Measurements from ENCODE around the gene SLC44A3.
A peak's percentile ranks its signal among the peaks of the same experiment; 100 is the strongest.

Gene SLC44A3, protein sequence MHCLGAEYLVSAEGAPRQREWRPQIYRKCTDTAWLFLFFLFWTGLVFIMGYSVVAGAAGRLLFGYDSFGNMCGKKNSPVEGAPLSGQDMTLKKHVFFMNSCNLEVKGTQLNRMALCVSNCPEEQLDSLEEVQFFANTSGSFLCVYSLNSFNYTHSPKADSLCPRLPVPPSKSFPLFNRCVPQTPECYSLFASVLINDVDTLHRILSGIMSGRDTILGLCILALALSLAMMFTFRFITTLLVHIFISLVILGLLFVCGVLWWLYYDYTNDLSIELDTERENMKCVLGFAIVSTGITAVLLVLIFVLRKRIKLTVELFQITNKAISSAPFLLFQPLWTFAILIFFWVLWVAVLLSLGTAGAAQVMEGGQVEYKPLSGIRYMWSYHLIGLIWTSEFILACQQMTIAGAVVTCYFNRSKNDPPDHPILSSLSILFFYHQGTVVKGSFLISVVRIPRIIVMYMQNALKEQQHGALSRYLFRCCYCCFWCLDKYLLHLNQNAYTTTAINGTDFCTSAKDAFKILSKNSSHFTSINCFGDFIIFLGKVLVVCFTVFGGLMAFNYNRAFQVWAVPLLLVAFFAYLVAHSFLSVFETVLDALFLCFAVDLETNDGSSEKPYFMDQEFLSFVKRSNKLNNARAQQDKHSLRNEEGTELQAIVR

DNA sequence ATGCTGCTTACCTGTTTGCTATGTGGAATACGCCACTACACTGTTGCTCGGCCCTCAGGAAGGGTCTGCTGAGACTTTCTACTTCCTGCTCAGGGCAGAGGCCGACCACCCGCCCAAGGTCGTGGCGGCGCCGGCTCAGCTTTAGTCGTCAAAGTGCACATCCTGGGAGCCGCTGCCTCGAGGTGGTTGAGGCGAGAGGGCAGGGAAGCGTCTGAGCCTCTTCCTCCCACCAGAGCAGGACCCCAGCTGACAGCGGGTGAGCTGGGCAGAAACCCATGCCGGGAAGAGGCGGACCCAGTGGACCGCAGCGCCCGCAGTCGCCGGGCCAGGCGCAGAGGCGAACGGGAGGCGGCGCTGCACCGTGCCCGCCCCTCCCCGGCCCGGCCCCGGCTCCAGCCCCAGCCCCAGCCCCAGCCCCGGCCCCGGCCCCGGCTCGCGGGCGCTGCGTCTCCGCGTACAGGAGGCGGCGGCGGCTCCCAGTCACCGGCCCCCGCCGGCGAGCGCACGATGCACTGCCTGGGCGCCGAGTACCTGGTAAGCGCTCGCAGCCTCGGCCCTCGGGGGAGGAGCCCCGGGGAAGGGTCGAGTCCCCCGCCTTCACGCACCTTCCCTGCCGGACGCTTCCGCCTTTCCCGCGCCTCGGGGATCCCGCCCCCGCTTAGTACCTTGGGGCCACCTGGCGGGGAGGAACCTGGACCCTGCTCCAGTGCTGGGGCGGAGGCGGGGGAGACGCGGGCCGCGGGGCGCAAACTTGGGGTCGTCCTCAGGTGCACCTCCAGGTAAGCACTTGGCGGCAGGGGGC lies at the start of gene SLC44A3:
Gene SLC44A3 (plus strand): TSS at position 413 of the 802 bp plus-strand sequence. CDS start 95 bp downstream, at position 508.
- DNase-seq (ENCODE audit: low read depth, low spot score), result peak; percentile 87

DNA sequence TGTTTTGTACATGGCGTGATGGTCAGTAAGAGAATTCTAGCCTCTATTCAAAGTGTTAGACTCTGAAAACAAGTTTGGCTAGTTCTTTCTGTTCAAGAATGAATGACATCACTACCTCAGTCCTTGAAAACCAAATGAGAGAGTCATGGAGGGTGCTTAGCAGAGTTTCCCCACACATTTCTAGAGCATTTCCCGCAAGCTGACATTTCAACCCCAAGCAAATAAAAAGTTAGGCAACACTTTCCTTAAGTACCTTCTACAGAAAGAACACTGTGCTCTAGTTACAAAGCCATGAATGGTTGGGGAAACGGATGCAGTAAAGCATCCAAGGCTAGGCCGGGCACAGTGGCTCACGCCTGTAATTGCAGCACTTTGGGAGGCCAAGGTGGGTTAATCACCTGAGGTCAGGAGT lies 47.9 kb upstream of the SLC44A3 start:
- DNase-seq (ENCODE audit: low read depth, low spot score), result peak; percentile 54

DNA sequence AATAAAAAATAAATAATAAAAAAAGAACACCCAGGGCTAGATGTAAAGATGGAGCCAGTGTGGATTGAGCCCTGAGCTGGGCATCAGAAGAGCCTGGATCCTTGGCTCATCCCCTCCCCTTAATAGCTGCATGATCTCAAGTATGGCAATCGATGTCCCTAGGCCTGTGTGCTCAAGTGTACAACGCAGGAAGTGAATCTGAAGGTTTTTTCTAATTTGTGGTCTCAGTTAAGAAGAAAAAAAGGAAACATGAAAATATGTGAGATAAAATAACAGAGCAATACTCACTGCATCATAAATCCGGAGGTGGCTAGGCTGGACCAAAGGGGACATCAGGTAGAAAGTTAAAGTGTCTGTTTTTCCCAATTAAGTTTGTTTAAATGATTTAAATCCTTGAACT lies 47.3 kb upstream of the SLC44A3 start:
- no peak for DNase-seq (ENCODE audit: low read depth, low spot score)

DNA sequence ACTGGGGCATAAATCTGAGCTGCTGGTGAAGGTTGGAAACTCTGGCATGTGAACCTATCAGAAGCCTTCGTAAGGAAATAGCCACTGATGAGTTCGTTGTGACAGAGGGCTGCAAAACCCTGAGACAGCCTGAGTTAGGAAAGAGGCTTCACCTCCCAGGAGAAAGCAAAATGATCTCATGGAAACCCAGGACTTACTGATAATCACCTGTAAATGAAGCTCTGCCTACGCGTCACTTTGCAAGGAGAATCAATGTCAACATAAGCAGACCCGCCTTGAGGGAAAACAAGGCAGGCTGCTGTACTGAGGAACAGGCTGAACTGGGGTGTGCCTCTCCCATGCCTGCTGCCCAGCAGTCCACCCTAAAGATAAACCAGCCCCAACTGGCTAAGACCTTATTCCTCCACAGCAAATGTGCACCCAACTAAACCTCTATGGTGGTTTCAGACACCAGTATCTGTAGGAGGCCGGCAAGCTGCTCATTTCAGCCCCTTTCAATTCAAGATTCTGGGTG lies 46.8 kb upstream of the SLC44A3 start:
- DNase-seq (ENCODE audit: low read depth, low spot score), result no peak

DNA sequence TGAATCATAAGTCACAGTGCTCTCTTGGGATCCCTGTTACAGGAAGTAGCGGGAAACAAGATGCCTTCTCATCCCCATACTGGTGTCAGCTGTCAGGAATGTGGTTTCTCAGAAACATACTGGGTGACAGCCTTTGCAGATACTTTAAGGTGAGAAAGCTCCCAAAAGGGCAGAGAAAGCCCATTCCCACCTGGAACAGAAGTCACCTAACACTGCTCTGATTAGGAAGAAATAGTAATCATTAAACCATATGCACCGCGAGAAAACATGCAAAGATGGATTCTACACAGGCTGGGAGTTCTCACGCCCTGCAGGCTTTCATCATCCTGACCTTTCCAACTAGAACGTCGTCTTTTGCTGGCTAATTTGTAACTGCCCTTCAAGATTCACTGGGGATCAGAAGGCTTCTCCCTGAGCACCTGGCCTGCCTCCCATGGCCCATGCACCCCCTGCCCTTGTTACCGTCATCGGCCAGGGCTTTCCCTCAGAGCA lies 46.2 kb upstream of the SLC44A3 start:
- no peak for DNase-seq (ENCODE audit: low read depth, low spot score)

DNA sequence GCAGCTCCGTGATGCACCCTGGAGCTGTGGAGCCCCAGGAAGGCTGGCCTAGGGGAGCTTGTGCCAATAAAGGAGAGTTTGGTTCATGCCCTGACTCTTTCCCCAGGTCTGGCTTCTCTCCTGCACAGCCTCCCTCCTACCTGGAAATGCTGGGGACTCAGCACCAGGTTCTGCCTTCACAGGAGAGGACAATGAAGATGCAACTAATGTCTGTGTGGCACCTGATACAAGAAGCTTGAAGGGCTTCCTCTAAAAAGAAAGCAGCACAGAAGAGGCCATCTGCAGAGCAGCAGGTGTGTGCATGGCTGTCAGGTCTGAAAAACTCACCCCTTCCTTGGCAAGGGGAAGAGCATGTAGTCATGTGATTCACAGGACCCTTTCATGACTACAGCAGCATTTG lies 43.7 kb upstream of the SLC44A3 start:
- DNase-seq (ENCODE audit: low read depth, low spot score), result no peak

DNA sequence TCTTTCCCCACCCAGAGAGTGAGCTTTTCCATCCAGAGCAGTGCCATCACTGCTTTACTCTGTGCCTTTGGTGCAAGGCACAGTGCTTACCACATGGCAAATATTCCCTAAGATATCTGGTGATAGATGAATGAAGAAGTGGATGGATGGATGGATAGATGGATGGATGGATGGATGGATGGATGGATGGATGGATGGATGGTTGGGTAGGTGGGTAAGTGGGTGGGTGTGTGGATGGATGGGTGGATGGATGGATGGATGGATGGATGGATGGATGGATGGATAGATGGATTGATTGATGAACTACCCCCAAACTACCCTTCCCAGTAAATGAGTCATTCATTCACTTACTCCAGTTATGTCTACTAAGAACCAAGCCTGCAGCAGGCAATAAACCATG lies 42.9 kb upstream of the SLC44A3 start:
- no peak for DNase-seq (ENCODE audit: low read depth, low spot score)

DNA sequence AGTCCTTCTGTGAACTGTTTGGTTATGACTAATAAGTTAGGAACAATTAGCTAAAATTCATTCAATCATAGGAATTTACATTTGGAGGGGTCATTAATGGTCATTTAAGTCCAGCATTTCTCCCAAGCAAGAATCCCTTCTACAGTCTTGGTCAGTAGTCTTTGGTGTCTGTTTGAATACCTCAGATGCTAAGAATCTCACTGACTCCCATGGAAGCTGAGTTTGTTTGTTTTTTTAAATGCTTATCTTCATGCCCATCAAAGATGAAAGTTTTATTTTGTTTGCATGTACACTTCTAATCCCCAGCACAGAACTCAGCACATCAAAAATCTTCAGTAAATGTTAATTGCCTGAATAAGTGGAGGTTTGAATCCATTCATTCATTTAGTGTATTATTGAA lies 41.3 kb upstream of the SLC44A3 start:
- DNase-seq (ENCODE audit: low read depth, low spot score), result peak; percentile 19

DNA sequence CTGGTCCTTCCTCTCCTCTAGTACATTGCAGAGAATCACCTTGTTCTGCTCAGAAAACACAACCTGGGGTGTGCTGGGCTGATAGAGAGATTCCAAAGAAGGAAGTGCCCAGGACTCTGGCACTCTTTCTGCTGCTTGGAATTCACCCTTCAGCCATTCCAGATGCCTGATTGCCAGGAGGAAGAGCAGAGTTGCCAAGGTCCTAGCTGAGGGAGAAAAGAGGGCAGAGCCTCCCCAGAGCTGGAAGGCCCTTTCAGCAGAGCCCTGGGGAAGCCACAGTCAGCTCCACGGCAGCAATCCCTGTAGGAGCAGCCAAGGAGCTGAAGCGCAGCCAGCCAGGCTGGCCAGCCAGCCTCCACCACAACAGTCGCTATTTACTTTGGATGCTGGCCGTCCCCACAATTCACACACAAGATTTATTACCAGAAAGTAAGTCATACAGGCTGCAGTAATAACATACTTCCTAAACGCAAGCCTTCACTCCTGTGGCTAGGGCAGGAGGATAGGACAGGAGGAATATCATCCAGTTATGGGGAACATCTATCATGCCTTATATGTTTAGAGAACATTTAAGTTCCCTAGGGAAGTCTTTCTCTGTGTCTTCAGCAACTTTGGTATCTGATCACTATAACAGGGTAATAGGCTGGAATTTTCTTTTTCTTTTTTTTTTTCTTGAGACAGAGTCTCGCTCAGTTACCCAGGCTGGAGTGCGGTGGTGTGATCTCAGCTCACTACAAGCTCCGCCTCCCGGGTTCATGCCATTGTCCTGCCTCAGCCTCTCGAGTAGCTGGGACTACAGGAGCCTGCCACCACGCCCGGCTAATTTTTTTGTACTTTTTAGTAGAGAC lies 36.6 kb upstream of the SLC44A3 start:
- peak; percentile 98 for DNase-seq (ENCODE audit: low read depth, low spot score)

DNA sequence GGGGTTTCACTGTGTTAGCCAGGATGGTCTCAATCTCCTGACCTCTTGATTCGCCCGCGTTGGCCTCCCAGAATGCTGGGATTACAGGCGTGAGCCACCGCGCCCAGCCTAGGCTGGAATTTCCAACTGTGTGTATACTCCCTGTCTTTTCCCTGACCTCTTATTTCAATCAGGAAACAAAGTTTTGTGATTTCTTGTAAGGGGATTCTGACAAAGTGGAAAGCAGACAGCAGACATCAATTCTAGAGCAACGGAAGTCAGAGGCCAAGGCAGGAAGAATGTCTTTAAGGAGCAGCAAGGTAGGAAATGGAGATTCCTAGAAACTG lies 36.0 kb upstream of the SLC44A3 start:
- DNase-seq (ENCODE audit: low read depth, low spot score), result no peak

DNA sequence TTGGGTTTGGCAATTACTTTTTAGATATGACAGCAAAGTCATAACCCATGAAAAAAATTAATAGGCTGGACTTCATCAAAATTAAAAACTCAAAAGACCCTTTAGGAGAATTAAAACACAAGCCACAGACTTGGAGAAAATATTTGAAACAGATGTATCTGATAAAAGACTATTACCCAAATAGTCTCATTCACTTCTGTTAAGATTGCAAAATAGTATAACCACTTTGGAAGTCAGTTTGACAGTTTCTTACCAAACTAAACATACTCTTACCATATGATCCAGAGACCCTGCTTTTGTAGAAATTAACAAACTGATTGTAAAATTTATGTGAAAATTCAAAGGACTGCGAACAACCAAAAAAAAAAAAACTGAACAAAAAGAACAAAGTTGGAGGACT lies 32.5 kb upstream of the SLC44A3 start:
- DNase-seq (ENCODE audit: low read depth, low spot score), result no peak

DNA sequence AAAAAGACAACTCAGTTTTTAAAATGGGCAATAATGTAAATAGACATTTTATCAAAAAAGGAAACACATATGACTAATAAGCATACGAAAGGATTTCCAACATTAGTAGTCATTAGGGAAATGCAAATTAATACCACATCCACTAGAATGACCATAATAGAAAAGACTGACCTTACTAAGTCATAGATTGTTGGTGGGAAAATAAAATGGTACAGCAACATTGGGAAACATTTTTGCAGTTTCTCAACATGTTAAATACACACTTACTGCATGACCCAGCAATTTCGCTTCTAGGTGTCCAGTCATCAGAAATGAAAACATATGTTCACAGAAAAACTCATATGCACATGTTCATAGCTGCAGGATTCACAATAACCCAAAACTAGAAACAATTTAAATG lies 29.9 kb upstream of the SLC44A3 start:
- DNase-seq (ENCODE audit: low read depth, low spot score), result no peak

DNA sequence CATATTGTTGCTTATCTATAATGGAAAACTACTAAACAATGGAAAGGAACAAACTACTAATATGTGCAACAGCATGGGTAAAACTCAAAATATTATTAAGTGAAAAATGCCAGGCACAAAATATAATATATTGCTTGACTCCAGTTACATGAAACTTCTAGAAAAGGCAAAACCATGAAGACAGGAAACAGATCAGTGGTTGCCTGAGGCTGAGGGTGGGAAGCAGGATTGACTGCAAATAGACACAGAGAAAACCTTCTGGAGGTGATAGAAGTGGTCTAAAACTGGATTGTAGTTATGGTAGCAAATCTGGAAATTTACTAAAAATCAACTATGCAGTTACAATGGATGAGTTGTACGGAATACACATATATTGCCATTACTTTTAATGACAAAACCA lies 29.5 kb upstream of the SLC44A3 start:
- DNase-seq (ENCODE audit: low read depth, low spot score), result no peak

DNA sequence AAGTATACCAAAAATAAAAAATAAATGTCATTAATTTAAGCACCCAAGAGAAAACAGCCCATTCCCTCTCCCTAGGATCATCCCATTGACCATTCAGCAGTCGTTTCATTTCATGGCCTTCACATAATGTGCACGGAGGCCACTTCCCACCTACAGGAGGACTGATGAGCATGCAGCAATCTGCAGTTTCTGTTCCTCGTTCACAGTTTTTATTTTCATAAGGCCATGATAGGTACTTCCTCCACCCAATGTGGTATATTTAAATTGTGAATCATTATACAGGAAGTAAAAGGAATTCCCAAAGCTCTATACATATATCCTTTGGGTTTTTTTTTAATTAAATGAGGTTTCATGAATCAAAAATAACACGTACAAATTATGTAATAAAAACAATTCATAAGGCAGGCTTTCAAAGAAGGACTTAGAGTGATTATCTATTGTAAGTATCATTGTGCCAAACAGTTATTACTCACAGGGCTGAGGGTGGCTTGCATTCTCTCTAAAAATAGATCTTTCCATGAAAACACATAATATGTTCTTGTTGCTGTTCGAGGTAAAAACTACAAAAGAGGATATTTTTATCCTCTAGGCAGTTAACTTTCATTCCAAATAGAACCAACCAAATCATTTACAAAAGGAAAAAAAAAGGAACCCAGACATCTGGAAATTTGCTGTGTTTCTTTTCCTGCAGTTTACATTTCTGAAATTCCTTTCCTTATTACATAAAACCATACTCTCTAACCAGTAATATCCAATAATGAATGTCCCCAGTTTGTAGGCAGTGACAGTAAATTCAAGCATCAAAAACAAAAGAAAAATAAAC lies 27.5 kb upstream of the SLC44A3 start:
- peak; percentile 62 for DNase-seq (ENCODE audit: low read depth, low spot score)

DNA sequence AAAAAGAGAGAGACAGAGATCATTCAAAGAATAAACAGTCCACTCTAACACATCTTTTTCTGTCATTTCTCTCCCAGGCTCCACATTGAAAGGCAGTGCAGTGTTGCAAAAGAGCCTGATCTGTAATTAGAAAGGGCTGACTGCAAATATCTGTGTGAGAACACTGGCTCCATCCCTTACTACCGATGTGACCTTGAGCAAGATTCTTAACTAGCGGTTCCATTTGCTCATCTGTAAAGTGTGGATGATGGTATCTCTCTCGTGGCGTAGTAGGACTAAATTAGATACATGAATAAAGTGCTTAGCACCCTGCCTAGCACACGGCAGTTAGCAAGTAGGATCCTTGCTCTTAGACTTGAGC lies 26.9 kb upstream of the SLC44A3 start:
- DNase-seq (ENCODE audit: low read depth, low spot score), result no peak

DNA sequence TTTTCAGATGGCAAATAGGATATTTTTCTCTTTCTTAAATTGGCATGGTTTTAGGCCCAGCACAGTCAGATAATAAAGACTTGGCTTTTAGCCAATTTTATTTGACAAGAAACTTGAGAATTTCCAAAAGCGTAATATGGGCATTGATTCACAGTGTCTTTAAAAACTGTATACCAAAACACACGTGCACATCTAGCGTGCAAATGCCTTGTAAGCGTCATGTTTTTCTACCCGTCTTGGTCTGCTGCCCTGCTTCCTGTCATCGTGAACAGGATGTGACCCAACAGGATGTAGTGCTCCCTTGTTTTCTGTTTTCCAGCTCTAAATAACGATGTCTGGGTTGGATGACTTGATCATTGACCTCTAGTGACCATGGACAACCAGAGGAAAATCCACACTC lies 24.7 kb upstream of the SLC44A3 start:
- DNase-seq (ENCODE audit: low read depth, low spot score), result no peak

DNA sequence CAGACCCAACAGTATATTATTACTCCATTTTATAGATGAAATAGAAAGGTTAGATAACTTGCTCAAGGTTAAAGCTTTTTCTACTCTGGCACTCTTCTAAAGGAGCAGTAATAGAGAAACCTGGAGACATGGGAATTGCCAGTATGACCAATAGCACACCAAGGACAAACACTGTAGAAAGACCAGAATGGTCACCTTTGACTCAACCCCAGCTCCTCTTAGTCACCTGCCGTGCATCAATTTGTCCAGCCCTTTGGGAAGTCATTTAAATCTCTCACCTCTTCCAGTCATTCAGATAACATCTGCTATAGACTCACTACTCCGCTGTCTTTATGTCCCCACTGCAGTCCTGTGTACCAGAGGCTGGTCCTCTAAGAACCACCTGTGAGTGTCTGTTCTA lies 23.9 kb upstream of the SLC44A3 start:
- no peak for DNase-seq (ENCODE audit: low read depth, low spot score)

DNA sequence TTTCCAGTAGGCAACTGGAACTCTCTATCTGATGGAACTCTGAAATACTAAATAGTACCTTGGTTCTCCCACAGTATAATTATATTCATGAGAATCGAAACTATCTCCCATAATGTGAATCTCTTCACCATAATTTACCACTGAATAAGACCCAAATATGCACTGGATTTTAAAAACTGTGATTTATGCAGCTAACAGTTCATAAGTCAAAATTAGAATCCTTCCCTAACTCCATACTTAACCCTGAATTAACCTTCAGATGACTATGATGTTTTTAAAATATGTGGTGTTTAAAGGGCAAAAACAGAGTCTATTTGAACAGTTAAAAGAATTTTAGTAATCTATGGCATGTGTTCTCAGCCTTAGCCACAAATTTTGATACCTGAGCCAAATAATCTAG lies 22.9 kb upstream of the SLC44A3 start:
- no peak for DNase-seq (ENCODE audit: low read depth, low spot score)

DNA sequence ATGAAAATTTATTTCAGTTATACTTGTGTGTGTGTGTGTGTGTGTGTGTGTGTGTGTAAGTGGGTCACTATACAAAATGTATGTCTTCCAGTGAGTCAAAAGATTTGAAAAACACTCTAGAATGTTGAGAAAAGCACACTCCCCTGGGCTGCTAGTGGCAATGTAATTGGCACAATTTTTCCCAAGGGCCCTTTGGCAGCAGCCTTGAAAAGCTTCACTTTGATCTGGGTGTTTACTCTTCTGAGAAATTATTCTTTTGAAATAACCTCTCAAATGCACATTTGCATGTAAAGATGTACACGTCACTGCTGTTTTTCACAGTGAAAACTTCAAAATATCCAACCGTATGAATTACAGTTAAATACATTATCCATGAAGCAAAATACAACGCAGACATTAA lies 22.1 kb upstream of the SLC44A3 start:
- peak; percentile 16 for DNase-seq (ENCODE audit: low read depth, low spot score)

DNA sequence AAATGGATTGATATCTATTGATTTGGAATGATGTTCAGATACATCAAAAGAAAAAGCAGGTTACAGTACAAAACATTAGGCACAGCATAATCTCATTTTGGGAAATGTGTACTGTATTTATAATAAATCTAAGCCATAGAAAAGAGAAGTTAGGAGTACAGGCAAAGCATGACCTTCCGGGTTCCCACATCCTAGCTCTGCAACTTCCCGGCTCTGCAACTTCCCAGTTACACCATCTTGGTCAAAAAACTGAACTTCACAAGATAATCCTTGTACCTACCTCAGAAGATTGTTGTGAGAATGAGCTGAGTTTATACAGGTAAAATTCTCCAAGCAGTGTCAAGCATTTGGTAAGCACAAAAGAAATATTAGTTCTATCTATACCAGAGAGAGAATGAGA lies 21.7 kb upstream of the SLC44A3 start:
- no peak for DNase-seq (ENCODE audit: low read depth, low spot score)

DNA sequence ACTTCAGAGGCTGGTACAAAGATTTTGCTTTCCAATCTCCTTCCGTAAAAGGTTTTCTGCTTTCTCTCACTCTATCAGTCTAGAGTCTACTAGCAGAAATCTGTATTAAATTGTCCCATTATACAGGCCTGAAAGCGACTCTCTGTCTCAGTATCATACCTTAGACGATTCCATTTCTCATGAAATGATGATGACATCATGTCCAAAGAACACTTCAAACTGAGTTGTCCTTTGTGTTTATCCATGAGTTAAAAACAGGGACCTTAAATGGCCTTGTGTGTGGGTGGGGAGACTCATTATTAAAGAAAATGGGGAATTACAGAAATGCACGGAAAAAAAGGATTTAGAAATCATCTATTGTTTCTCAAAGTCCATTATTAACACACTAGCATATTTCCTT lies 21.0 kb upstream of the SLC44A3 start:
- no peak for DNase-seq (ENCODE audit: low read depth, low spot score)

Data from astrocyte of the hippocampus (primary cell).